Activated naive CD8-positive, alpha-beta T cell treated with anti-CD3 and anti-CD28 coated beads, Interleukin-2, amount 50 U/mL, for 16 hours (primary cell): ENCODE results near the gene CRPPA.
"Not testable (repeated sequence)": the region's sequence is repeated elsewhere in the genome, so short reads cannot be mapped to it uniquely, and the experiment has no call there.

ENCODE experiments used
- DNase-seq: peaks from one replicate; pipeline ENCODE4 v3.0.0-alpha.2; 2020; ENCODE audit warnings: low read depth, low spot score

CRPPA gene

DNA sequence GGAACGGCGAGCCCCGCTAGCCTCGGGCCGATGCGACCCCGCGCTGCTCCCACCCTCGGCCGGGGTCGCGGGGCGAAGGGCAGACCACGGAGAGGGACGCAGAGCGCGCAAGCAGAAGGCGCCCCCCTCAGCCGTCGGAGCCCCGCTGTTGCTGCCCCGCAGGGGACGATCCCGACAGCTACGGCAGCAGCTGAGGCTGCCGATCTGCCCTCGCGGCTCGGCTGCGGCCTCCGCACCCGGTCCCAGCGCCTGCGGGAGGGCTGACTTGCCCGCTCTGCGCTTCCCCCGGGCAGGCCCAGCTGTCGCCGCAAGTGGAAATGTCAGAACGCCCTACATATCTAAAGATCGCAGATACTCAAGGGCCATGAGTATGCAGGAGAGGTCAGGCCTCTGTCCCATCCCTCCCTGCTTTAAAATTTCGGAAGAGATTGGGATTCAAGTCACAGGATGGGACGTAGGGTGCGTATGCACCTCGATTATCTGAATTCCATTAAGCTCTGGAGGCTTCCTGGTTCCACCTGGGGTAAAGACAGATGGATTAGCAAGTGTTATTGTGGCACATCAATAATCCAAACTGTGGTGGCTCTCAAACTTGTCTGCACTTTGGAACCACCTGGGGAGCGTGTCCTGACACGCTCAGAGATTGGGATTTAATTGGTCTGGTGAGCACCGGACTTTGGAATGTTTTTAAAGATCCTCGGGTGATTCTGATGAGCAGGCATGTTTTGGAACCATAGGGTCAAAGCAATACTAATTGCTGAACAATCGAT lies at the start of gene CRPPA:
TSS of gene CRPPA (minus strand) at position 206 of the 770 bp plus-strand sequence. CDS start 216 bp downstream, outside the sequence.
- DNase-seq: no peak

DNA sequence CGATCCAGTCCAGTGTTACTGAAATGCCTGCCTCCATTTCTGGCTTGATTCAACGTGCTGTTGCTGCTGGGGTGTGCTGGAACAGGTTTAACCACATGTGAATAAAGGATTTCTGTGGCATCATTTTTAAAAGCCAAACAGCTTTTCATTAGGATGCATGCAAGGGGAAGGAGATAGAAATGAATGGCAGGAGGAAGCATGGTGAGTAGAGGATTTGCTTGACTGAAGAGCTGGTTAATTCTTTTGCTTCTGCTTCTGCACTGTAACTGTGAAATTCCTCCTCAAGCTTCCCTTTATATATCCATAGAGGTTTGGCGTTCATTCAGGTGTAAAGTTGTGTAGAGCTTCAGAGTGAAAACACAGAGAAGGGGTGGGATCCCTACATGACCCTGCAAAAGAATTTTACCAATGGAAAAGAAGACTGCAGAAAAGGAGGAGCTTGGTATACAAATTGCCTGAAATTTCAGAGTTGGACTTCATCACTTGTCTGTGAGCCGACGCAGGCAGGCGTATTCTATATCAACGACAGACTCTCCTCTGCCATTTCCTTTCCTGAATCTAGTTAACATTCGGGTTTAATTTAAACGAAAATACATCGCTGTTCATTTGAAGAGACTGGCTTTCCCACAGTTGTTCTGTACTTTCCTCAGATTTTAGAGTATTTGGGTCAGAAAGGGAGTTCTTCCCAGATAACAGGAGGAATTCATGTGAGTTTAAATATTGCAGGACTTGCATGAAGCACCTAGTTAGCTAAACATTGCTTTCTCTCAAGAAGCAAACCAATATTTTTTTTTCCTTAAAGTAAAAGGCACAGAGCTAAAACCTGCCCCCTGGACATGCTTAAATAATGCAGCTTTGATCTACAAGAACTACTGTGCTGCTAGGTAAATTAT lies 44.4 kb upstream of the CRPPA start, which contains the start of gene SOSTDC1:
TSS of gene SOSTDC1 (minus strand) at position 270 of the 893 bp plus-strand sequence. CDS start at position 200, 70 bp downstream.
- no peak for DNase-seq

DNA sequence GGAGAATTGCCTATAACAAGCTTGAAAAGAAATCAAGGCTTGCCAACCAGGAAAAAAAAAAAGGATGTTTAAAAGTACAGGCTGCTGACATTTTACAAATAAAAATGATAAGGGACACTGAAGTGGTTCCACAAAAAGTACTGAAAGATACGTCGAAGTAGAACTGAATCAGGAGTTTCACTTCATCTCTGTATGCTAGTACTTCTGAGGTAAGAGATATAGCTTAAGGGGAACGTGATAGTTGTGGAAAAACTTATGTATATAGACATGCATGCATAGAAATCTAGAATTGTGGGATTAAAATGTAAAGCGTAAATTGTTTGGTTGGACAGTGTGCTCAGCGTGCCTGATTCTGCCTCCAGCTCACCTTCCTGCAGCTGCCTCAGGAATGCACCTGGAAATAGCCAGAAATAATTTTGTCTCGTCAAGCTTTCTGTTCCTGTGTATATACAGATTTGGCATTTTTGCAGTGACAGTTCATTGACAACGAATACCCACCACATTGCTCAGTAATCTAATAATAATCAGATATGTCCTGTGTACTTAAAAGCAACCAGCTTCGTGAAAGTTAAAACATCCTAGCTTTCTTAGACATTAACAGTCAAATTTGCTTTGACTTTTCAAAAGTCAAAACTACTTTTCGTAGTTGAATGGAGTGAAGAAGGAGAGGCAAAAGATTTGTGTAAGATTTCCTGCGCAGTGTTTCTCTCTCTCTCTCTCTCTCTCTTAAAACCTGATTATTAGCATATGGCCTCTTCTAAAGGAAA lies 42.8 kb upstream of the CRPPA start:
- no peak for DNase-seq

DNA sequence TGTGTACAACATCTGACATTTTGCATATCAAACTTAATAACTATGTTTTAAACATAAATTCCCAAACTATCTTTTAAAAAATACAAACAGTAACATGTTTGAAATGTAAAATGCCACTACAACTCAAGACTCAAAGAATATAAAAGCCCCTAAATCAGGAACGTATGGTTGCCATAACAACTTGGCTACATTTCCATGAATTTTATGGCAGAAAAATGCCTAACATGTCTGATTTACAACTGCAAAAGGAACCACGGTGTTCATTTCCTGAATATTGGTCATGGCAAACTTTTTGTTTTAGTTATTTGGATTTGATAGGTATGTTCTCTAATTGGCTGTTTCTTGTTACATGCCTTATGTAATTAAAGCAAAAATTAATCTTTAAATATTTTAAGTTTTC lies 42.2 kb upstream of the CRPPA start:
- no peak for DNase-seq

DNA sequence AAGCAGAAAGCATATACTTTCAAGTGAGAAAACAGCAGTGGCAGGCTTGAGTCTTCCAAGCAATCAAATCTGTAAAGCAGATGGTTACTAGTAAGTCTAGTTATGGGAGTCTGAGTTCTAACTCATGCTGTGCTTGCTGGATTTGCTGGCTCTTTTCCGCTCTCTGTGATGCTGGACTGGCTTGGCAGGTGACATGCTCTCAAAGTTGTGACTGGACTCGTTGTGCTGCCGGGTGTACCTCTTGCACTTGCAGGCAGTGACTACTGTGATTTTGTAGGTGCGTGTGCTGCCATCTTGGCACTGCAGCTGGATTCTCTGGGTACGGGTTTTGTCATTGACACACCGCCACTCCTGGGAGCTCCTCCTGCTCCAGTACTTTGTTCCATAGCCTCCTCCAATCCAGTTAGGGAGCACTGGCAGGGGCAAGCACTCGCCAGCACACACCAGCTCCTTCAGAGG lies 41.1 kb upstream of the CRPPA start:
- no peak for DNase-seq

DNA sequence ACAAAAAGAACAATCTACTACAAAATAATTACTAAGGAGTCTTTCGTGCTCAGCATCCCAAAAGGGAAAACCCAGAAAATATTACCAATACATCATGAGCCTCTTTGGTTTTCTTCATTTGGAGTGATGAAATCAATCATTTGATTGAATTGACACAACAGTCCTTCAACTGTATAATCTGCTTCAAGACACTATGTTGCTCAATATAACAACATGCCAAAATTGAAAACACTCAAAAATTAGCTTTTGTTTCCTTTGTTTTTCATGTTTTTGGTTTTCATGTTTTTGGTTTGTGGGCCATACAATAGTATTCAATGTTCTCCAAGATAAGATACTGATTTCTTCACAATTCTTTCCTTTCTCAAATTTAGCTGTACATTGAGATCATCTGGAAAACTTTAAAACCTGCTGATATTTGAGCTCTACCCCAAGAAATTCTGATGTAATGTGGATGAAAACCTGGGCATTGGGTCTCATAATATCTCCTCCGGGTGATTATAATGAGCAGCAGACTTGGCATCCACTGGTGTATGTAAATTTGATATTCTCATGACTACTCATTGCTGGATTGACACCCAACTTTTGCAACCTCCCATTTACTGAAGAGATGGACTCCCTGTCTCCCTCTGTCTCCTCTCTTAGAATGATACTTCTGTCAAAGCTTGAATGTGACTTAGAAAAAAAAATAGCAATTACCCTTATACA lies 39.6 kb upstream of the CRPPA start:
- no peak for DNase-seq

DNA sequence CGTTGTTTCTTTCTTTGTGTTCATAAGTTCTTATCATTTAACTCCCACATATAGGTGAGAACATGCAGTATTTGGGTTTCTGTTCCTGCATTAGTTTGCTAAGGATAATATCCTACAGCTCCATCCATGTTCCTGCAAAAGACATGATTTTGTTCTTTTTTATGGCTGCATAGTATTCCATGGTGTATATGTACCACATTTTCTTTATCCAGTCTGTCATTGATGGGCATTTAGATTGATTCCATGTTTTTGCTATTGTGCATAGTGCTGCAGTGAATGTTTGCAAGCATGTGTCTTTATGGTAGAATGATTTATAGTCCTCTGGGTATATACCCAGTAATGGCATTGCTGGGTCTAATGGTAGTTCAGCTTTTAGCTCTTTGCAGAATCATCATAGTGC lies 35.0 kb upstream of the CRPPA start:
- not testable (repeated sequence) for DNase-seq

DNA sequence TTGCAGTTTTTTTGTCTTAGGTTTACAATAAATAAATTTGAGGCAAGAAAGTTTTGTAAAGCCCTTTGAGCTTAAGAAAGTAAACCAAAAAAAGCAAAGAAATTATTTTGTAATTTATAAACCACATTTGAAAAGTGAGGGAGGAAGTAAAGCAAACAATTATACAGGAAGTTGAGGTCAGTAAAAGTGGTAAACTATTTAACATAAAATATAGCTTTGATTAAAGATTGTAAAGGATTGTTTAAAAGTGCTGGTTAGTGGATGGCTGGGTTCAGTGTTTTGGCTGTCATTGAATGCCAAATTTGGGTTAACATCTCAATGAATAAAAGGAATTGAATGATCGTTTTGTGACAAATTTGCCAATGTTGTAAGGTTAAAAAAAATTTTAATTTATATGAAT lies 34.3 kb upstream of the CRPPA start:
- DNase-seq: no peak

DNA sequence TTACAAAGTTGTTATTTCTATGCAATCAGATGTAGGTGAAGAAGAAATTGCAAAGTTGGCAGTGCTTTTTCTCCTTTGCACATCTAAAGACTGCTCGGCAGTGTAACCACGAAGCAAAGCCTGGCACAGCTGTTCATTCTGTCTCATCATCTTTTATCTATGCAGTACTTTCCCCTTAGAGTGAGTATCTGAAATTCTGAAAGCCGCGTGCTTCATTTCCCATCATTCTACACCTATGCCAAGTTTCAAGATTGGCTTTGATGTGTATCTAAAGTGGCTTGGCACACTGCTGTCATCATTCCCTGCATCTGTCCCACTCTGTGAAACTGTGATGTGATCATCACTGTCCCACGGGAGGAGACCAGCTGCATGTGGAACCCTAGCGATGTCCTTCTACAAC lies 29.0 kb upstream of the CRPPA start:
- DNase-seq: no peak

DNA sequence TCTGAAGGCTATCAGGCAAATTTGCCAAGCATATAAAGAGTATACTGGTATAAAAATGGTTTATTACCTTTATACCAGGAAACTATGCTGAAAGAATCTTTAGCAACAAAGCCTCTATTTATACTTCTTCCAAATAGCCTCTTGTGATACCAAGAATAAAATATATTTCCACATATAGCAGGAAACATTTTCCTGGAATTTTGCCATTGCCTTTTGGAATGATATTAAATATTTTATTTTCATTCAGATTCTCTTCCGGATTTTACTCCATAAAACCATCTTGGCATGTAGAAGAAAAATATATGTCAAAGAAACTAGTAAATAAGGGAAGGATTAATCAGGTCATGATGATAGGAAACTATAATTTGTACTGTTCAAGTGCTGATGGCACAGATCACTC lies 26.5 kb upstream of the CRPPA start:
- no peak for DNase-seq

DNA sequence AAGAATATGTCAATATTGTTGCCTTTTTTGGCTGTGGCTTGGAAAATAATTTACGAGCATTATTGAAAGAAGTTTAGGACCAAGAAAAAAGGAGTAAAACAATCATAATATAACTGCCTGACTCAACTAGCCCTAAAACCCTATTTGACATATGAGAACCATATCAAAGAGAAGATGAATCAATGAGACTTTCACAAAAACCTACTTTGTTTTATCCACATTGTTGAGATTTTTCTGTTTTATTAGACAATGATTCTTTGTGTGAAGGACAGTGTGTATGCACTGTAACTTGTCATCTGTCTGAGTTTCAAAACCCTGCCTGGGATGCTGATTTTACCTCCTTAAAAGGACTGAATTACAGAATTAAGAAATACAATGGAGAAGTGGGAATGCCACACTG lies 25.2 kb upstream of the CRPPA start:
- no peak for DNase-seq

DNA sequence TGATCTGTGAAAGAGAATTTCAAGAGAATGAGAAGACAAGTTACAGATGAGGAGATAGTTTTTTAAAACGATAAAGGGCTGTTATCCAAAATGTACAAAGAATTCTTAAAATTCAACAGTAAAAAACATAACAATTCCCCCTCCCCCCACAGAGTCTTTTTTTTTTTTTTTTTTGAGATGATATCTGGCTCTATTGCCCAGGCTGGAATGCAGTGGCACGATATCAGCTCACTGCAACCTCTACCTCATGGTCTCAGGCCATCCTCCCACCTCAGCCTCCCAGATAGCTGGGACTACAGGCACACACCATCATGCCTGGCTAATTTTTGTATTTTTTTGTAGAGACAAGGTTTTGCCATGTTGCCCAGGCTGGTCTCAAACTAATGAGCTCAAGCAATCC lies 22.5 kb upstream of the CRPPA start:
- DNase-seq: not testable (repeated sequence)

DNA sequence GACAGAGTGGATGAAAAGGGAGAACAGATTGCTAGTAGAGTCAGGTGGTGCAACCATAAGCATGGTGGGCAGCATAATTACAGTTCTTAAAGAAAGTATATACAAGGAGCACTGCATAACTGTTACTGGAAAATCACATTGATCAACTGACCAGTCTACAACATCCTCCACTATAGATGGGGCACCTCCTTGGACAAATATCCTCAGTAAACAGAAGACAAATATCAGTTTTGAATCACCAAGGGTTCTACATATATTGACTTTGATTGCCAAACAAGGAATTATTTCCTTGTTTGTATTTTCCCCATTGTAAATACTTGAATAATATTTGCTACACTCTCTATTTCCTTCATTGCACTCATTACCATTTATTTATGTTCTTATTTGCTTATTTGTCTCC lies 17.6 kb upstream of the CRPPA start:
- DNase-seq: no peak

DNA sequence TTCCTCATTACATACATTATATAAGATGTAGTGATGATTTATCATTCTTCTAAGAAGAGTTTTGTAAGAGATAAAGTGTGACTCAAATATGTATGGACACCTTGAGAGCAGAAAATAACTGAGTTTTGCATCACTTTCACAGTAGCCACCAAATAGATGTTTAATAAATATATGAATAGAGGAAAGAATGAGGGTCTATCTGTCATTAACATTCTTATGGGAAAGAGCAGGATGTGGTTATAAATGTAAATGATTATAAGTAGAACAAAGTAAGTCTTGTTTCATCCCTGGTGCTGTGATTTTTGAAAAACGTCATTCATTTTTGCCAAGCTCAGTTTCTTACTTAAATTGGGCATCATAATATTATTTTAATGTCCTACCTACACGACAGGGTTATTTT lies 15.0 kb upstream of the CRPPA start:
- DNase-seq: no peak

DNA sequence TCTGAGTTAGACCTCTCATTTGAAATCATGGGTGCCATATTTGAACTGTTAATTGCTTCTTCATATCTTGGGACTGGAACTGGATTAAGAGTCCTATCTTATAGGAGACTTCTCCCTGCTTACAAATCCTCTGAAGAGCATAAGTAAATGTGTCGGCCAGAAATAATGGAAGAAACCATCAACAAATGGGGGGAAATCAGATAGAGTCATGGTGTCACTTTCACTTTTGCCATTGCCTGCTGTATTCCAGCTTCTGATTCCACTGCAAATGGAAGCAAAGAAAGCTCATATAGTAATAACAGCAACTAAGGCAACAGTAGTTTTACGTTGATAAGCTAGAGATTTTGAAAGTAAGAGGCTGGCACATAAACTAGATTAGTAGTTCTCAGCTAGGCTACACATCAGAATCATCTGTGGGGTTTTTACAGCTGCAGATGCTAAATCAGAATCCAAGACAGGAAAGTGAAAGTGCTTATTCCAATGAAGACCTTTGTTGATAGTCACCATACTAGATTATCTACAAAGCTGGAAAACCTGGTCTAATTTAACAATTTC lies 12.3 kb upstream of the CRPPA start:
- no peak for DNase-seq

DNA sequence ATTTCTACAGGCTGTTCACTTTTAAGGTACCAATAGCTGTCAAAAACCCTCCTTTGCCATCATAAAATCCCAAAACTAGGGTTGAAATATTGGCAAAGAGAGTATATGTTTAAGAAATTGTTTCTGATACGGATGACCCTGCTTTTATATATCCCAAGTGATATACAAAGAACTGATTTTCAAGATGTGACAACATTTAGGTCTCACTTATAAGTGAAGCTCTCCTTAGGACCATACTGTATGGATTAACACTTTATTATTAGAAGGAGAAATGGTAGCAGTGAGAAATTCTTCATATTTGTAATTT lies 11.0 kb upstream of the CRPPA start:
- DNase-seq: no peak

DNA sequence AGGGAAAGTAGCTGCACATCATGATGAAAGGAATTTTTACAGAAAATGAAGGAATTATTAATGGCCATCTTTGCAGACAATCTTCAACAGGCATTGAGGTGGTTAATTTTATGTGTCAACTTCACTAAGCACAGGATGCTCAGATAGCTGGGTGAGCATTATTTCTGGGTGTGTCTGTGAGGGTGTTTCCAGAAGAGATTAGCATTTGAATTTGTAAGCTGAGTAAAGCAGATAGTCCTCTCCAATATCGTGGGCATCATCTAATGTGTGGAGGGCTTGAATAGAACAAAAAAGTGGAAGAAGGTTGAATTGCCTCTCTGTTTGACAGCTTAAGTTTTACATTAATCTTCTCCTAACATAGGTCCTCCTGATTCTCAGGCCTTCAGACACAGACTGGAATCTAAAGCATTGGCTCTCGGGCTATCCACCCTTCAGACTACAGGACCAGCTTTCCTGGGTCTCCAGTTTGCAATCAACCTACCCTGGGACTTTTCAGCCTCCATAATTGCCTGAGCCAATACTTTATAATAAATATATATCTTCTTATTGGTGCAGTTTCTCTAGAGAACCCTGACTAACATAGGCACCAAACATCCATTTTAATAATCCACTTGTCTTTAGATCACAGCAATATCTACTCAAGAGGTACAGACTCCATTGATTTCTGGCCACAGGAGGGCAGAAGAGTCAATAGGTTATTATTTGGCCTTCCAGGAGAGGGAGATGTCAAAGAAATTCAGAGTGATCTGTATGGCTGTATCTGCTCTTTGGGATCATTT lies 10.5 kb upstream of the CRPPA start:
- no peak for DNase-seq

DNA sequence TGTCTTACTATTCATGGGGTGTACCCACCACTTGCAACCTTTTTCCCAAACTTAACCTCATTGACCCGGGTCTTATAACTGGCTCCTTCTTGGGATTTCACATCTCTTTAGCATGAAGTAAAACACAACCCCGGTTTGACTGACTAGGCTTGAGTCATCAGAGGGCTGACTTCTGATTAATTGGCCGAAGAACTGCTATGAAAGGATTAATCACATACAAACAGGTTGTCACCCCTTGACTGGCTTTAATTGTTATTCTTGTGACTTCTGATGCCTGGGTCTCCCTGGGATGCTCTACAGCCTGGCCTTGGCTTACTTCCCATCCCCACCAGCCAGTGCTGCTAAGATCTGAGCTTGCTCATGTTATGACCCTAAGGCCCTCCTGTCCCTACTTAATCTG lies 8.8 kb upstream of the CRPPA start:
- no peak for DNase-seq

DNA sequence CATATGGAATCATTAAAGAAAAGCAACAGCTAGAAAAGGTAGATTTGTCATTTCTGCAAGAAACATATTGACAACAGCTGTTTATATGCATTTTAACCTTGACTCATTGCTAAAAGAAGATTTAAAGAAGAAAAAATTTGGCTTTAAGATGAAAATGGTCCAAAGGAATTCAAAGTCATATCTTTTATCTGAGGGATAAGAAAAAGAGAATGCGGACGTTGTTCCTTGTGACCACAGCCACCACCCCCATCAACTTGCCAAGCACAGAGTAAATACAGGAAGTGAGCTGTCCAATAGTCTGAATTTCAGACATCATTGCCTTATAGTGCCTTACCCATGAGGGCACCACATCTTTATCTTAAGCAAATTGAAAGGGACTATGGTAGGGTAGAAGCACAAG lies 7.3 kb upstream of the CRPPA start:
- DNase-seq: no peak

DNA sequence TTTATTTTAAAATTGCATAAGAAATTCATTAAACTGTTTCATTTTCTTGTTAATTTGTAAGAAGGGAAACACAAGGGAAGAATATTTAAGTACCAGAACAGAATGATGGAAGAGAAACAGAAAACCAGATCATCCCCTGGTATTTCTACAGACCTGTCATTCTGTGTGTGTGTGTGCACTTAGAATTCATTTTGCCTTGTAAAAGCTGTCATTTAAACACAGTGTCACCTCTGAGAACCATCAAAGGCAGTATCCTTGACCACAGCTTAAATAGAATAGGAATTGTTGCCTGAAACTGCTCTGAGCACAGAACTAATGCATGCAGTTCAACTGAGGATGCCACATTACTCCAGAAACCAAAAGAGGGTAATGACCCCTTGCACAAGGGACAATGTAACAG lies 6.8 kb upstream of the CRPPA start:
- DNase-seq: no peak
